HG02852 (cell line): Measurements from ENCODE around the gene FOXO6.
A peak's percentile ranks its signal among the peaks of the same experiment; 100 is the strongest.

ENCODE experiments used
- ATAC-seq: cut with Tn5 transposase; IDR thresholded peaks from one replicate; pipeline ENCODE4 v1.9.1; 2021; ENCODE audit warnings: mild to moderate bottlenecking, moderate library complexity; ENCODE audit not compliant: unreplicated experiment

Gene FOXO6

GRCh38 chr1:41360786-41361494, at the start of gene FOXO6:
Gene FOXO6 (plus strand): TSS chr1:41361434.
- ATAC-seq: peak; percentile 93

GRCh38 chr1:41312991-41313645, 48.1 kb upstream of the FOXO6 start:
- ATAC-seq: no peak

GRCh38 chr1:41313661-41314131, 47.5 kb upstream of the FOXO6 start:
- no peak for ATAC-seq

- ATAC-seq: no peak
Measured at GRCh38 chr1:41314376-41315145, 46.7 kb upstream of the FOXO6 start.

DNA sequence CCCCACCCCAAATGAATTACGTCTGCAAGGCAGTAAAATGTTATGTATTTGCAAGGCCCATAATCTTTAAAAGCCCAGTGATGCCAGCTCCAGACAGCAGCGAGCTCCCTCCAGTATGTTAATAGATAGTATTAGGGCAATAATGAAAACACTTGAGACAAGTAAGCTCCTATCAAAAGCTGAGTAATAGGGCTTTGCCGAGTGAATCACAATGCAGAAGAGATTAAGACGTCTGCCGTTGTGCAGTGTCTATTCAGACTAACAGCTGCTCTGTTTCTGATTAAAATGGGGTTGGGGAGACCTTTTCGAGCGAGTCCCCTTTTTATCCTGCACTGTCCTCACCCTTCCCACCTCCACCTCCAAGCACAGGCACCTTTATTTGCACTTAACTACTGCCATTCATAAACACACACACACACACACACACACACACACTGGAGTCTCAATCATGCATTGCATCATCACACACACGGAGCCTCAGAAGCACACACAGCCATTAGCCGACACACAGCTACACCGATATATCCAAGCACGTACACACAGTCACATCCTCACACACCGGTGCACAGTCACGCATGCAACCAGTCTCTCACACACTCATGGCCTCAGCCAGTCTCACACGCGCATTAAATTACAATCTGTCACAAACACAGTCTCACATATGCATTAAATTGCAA, 46.0 kb upstream of the FOXO6 start:
- ATAC-seq: no peak

GRCh38 chr1:41315871-41316270, 45.4 kb upstream of the FOXO6 start:
- no peak for ATAC-seq

- no peak for ATAC-seq
Measured at GRCh38 chr1:41317361-41317760, 43.9 kb upstream of the FOXO6 start.

DNA sequence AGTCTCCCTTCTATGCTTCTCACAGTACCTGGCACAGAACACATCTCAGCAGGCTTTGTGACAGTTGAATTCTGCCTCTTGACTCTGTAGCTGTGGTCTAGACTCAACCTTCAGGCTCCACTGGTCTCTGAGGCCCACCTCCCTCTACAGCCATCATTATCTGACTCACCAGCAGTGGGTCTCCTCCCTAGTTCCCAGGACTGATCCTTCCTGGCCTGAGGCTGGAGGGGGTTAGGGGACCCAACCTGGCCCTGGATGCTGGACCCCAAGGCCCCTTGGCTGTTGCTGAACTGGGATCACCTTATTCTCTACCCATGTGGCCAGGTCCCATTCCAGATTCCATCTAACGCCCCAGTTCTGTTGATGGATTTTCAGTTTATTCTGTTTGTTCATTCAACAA, 43.1 kb upstream of the FOXO6 start:
- ATAC-seq: no peak

DNA sequence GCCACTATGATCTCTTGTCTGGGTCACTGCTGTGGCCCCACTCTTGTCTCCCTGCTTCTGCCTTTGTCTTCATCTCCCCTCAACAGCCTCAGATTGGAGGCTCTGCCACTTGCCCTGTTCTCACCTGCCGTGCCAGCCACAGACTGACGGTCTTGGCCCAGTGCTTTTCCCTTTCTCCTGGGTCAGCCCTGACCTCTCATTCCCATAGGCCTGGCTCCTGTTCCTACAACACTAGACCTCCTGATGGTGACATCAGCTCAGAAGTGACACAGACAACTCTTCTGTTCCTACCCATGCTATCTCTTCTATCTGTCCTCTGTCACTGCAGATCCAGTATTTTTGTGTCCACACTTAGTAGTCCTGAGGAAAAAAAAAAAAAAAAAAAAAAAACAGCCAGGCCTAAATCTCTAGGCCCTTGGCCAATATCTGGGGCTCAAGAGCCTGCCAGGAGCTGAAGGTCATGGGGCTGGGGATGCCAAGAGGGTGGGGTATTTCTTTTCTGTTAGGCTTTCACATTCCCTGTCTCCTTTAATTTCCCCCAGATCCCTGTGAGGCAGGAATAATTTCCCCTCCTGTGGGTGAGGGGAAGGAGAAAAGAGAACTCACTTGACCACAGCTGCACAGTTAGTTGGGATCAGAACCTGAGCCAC, 42.0 kb upstream of the FOXO6 start:
- no peak for ATAC-seq

DNA sequence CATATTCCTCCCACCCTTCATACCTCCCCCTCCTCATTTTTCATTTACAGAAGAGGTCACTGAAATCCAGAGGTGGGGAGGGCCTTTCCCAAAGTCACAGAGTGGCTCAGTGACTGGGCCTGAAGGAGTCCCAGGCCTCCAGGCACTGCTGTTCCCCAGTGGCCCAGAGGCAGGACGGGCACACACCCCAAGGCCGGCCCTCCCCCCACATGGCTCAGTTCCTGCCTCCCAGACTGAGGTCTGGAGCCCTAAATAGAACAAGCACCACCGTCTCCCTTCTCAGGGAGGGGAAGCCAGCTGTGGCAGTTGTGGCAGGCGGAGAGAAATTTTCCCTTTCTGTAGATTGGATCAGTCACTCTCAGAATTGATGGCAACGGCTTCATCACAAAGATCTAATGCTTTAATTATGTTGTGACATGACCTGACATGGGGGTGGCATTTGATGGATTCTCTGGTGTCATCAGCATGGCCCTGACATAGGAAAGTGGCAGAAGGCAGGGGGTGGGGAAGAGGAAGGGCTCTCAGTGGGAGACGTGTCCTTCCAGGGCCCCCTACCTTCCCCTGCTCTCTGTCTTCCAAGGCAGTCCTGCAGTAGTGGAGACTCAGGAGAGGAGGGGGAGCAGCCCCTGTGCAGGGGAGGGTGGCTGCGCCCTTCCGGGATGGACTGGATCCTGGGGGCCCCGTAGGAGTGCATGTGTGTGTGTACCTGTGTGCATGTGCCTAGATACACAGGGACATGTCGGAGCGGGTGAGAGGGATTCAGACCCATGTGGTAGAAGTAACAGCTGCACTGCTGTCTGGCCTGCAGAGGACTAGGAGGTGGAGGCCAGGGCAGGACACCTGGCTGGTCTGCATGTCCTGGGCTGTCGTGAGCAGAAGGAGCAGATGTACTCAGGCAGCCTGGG, 41.2 kb upstream of the FOXO6 start:
- no peak for ATAC-seq

DNA sequence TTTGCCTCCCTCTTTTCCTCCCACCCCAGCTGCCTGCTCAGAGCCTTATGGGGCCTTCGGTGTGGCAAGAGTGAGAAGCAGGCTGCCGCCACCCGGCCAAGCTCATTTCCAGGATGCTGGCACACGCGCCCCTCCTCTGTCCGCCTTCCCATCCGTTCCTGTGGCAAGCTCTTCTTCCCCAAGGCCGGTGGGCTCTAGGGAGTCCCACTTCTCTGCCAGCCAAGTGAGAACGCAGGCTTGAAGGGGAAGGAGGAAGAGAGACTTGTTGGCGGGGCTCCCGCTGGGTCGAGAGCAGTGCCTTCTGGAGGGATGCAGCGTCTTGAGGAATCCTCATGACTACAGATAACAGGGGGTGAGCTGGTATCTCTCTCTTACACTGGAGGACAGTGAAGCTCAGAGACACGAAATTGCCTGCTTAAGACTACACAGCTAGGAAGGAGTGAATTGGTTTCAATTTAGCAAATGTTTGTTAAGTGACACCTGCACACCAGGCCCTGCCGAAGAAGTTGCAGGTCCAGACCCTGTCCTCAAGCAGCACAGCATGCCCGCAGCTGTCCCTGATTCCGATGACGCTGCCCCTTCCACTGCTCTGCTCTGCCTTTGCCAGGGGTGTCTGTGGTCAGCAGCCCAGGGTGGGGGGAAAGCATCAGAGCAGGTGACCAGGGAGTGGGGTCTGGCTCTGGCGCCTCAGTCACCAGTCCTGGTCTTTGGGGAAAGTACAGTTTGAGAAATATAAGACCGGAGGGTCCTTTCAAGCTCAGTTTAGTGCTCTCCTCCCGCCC, 40.1 kb upstream of the FOXO6 start:
- no peak for ATAC-seq

DNA sequence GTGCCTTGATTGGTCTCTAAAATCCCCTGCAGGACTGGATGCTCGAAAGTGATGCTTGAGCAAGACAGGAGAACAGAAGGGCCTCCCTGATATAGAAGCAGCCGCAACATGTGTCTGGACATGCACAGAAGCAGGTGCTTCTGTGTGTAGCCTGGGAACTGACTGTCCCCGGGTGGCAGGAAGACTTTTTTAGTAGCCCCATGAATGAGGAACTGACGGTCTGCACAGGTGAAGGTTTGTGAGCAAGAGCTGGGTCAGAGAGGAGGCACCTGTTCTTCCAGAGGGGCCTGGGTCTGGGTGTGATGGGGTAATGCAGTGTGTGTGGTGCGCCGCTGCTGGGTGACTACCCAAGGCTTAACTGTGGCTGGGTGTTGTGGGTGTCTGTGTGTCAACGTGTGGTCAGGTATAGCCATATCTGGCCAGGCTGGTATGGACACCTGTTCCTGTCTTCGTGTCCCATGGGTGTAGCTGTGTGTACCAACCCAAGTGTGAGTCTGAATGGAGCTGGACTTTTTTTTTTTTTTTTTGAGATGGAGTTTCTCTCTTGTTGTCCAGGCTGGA, 39.1 kb upstream of the FOXO6 start:
- no peak for ATAC-seq

DNA sequence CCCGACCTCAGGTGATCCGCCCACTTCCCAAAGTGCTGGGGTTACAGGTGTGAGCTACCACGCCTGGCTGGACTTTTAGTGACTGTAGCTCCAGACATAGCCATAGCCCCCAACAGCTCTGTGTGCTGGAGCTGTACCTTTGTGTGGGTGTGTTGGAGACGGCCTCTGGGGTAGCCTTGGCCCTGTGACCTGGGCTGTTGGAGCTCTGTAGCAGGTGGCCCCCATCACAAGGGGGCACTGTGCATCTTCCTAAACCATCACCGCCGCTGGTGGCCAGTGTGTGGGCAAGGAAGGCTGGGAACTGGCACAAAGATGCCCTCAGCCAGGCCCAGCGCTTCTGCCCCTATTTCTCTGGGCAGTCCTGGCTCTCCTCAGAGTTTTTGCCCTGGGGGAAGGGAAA, 38.4 kb upstream of the FOXO6 start:
- ATAC-seq: no peak

DNA sequence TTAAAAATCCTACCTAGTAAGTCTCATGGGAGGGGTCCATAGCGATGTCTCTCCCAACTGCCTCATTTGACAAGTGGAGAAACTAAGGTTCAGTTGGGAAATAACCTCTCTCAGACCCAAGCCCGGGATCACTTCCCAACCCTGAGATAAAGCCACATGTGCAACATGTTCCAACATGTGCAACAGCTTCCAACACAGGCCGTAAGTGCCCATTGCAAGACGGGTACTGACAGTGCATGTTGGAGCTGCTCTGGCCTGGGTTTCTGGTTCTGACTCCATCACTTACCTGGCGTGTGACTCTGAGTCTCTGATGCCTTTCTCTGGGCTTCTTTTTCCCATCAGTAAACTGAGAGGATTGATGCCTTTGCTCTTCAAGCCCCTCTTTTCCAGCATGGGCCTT, 38.0 kb upstream of the FOXO6 start:
- no peak for ATAC-seq

- no peak for ATAC-seq
Measured at GRCh38 chr1:41325801-41326200, 35.4 kb upstream of the FOXO6 start.

GRCh38 chr1:41327383-41327999, 33.7 kb upstream of the FOXO6 start:
- ATAC-seq: no peak

DNA sequence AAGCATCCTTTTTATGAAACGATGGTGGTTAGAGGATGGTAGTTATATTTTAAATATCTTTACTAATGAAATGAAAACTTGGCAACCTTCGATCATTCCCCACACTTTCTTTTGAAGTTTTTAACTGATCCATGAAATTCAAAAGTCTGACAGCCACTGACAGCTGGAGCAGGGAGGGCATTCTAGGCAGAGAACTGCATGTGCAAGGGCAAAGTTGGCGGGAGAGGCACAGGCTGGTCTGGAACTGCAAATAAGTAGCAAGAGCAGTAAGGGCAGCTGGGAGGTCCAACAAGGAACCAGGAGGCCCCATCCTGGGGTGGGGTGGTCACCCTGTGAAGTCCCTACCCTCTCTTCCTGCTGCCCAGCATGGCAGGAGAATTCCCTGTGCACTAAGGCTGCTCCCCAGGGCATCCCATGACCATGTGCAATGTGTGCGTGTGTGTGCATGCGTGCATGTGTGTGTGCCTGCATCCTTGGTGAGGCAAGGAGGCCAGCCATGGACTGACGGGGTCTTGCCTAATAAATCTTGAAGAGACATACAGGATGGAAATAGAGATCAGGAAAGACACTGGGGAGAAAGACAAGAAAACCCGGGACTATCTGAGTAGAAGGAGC, 33.1 kb upstream of the FOXO6 start:
- ATAC-seq: no peak
